ENCODE results near the gene FCHSD2.

GRCh38 chr11:72985645-72986044, 156.5 kb downstream of the FCHSD2 start:
- TF ChIP-seq CTCF (IDR thresholded peaks at IDR 0.05) (no peak), EP300 (IDR thresholded peaks at IDR 0.05) (no peak)
